ENCODE measurements around the gene ZNF200. TPM values are rescaled to one million over a fixed set of nuclear protein-coding genes. Genes with fewer than 3 reads are reported as not detected.
"Not testable (repeated sequence)": the region's sequence is repeated elsewhere in the genome, so short reads cannot be mapped to it uniquely, and the experiment has no call there.

The ZNF200 gene, protein sequence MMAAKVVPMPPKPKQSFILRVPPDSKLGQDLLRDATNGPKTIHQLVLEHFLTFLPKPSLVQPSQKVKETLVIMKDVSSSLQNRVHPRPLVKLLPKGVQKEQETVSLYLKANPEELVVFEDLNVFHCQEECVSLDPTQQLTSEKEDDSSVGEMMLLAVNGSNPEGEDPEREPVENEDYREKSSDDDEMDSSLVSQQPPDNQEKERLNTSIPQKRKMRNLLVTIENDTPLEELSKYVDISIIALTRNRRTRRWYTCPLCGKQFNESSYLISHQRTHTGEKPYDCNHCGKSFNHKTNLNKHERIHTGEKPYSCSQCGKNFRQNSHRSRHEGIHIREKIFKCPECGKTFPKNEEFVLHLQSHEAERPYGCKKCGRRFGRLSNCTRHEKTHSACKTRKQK
- 4.6 TPM for total RNA-seq

DNA sequence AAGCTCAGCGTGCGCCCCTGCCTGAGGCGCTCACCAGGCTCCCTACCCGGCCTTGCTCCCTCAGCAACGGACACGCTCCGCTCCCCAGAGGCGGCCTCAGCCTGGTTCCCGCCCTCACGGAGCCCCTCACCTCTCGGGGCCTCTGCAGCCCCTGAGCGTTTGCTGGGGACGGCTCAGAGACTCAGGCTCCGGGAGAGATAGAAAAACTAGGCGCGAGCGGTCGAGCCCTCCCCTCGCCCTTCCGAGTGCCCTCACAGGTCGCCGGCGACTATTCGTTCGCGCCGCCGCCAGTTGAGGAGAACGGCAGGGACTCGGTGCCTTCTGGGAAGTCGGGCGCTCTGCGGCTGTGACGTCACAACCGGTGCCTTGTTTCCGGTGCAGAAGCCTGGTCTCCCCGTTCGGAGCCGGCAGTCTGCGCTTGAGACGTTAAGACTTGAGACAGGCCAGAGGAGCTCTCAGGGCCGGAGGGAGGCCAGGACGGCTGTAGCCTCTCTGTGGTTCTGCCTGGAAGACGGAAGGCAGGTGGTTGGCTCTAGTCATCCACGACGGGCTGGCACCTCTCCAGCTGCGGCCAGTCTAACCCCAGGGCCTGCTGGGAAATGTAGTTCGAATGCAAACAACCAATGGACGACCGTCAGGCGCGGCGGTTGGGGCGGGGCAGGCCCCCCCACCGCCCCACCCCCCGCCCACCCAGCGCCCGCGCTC lies at the start of gene ZNF200:
ZNF200 (minus strand) TSS at position 302 of the 705 bp plus-strand sequence. CDS start 1,403 bp downstream, outside the sequence.
- peak; percentile 94 to 97 (median 95) for DNase-seq (ENCODE audit: low read depth in 2 of 3, low spot score in 2 of 3)

DNA sequence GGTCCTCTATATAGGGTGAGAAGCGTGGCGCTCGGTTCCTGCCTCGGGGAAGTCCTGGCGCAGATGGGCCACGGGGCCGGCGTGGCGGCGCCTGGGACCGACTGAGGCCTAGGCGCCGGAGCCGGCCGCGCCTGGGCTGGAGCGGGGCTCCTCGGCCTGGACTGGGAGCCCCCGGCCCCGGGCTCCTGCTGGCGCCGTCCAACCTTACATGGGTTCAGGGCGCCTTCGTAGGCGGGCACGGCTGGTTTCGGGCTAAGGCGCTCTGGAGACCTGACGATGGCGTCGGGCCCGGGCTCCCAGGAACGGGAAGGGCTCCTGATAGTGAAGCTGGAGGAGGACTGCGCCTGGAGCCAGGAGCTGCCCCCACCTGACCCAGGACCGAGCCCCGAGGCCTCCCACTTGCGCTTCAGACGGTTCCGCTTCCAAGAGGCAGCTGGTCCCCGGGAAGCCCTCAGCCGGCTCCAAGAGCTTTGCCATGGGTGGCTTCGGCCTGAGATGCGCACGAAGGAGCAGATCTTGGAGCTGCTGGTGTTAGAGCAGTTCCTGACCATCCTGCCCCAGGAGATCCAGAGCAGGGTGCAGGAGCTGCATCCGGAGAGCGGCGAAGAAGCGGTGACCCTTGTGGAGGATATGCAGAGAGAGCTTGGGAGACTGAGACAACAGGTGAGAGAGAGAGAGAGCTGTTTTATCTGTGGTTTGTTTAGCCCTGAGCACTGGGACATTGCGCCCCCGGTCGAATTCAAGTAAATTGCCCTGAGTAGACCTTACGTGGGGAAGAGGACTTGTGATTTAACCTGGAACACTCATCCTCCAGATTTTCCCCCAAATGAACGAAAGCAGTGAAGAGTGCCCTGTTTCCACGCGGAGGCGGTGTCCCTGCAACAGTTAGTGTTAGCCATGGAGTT lies 48.8 kb upstream of the ZNF200 start:
- DNase-seq (ENCODE audit: low read depth in 2 of 3, low spot score in 2 of 3), result no peak

DNA sequence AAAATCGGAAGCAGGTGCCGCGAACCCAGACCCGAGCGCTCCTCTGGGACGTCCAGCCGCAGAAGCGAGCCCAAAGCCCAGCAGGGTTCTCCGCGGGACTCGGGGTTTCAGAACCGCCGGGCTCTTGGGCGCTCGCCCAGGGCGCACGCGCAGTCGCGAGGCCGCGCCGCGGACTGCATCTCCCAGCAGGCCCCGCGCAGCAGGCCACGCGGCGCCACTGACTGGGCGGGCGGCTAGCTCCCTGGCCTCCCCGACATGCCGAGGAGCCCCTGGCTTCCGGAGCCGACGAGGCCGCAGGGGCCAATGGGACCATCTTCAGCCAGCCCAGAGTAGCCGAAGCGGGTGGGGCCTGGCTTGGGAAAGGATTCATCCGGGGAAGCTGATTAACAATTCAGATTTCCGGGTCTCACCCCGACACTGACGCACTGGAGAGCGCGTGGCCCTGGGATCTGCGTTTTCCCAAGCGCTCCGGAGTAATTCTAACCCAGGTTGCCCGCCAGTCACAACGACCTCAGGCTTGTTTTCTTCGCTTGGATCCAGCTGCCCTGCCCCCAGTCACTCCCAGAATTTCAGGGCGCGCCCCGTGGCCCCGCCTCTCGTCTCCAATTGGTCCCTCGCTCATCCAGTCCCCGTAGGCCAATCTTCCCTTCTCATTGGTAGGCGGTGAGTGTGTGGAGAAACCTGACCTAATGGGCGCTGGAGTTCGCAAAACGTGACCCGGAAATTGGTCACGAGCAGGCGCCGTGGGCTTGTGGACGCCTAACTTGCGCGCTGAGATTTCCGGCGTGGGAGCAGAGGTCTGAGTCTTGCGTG lies 48.0 kb upstream of the ZNF200 start, which contains the start of gene ZNF263:
ZNF263 (plus strand) TSS at position 762 of the 813 bp plus-strand sequence. CDS start 328 bp downstream, outside the sequence.
- DNase-seq (ENCODE audit: low read depth in 2 of 3, low spot score in 2 of 3), result peak; percentile 81 to 99 (median 96)

DNA sequence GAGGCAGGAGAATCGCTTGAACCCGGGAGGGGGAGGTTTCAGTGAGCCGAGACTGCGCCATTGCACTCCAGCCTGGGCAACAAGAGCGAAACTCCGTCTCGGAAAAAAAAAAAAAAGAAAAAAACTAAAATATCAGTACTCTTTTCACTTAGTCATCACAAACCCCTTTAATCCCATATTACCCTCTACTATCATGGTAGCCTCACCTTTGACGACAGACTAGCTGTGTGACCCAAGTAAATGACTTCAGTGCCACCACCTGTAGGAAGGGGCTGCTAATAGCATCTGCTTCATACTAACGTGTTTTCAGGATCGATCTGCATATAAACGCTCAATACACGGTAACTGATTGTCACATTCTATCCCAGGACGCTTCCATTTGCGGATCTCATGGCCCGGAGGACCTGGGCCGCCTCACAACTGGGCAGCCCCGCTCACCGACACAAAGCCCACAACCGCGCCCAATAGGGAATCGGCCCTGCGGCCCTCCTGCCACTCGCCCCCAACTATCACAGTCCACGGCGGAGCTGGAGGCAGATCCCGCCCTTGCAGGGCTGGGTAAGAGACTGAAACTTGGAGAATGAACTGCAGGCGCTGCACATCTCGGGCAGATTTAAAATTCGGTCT lies 47.3 kb upstream of the ZNF200 start:
- DNase-seq (ENCODE audit: low read depth in 2 of 3, low spot score in 2 of 3), result peak in 2 of 3 donors; percentile 13 to 75

DNA sequence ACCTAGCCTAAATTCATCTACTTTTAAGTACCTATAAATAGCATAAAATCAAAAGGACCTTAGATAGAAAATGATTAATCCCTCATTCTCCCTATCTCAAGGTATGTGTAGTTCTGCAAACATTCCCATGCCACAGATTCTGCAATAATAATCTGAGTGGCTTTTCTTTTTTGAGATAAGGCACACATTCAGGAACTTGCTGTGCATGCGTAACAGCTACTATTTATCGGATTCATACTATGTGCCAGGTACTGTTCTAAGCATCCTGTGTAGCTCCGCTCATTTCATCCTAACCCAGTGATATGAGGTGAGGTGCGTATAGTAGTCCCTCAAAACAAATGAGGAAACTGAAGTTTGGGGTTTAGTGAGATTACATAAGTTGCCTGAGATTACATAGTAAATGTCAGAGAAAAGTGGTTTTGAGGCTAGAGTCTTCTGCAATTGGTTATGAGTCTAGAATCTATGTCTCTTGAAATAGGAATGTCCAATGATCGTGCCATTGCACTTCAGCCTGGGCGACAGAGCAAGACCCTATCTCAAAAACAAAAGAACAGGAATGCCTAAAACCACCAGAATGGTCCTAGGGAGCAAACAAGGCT lies 46.4 kb upstream of the ZNF200 start:
- DNase-seq (ENCODE audit: low read depth in 2 of 3, low spot score in 2 of 3), result no peak

DNA sequence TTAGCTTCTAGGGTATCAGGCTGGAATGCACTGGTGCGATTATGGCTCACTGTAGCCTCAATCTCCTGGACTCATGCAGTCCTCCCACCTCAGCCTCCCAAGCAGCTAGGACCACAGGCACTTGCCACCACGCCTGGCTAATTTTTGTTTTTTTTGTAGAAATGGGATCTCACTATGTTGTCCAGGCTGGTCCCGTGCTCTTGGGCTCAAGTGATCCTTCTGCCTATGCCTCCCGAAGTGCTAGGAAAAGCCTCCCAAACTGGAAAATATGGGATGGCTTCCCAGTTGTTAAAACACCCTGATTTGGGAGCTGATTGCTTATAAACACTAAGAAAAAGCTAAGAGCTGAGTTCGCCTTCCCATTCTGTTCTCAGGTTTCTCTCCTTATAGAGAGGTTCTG lies 41.7 kb upstream of the ZNF200 start:
- no peak for DNase-seq (ENCODE audit: low read depth in 2 of 3, low spot score in 2 of 3)

DNA sequence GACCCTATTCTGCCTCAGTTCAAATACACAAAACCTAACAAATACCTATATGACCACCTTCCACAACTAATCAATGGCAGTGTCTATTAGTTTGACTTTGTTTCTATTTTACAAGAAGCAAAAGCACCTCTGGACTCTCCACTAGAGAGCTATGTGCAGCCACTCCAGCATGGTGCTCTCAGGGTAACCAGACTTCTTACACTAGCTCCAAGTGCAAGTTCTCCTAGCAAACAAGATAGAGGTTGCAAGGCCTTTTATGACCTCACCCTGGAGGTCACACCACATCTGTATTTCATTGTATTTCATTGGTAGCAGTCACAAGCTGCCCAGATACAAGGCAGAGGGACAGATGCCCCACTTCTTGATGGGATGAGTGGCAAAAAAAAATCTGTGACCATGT lies 40.0 kb upstream of the ZNF200 start:
- DNase-seq (ENCODE audit: low read depth in 2 of 3, low spot score in 2 of 3), result no peak

DNA sequence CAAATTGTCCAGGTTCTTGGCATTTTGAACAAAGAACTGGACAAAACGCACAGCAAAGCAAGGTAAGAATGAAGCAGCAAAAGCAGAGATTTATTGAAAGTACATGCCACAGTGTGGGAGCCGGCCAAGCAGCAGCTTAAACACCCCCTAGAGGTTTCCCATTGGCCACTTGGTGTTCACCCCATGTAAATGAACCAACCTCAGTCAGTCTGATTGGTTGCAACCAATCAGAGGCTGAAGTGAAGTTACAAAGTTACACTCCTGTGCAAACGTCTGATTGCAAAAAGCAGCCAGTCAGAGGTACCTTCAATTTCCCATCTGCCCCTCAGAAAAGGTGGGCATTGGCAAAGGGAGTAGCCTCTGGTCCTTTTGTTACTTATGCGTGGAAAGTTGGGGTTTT lies 39.5 kb upstream of the ZNF200 start:
- DNase-seq (ENCODE audit: low read depth in 2 of 3, low spot score in 2 of 3), result no peak

DNA sequence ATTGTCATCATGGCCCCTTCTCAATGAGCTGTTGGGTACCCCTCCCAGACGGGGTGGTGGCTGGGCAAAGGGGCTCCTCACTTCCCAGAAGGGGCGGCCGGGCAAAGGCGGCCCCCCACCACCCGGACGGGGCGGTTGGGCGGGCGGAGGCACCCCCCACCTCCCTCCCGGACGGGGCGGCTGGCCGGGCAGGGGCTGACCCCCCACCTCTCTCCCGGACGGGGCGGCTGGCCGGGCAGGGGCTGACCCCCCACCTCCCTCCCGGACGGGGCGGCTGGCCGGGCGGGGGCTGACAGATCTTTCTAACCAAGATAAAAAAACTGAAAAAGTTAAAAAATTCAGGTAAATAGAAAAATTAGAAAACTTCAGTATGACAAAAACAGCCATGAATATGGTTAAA lies 36.3 kb upstream of the ZNF200 start:
- not testable (repeated sequence) for DNase-seq (ENCODE audit: low read depth in 2 of 3, low spot score in 2 of 3)

DNA sequence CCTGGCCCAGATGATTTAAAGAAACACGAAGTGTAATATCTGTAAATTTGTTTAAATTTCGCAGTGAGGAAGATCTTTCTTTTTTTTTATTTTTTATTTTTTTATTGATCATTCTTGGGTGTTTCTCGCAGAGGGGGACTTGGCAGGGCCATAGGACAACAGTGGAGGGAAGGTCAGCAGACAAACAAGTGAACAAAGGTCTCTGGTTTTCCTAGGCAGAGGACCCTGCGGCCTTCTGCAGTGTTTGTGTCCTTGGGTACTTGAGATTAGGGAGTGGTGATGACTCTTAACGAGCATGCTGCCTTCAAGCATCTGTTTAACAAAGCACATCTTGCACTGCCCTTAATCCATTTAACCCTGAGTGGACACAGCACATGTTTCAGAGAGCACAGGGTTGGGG lies 35.8 kb upstream of the ZNF200 start:
- DNase-seq (ENCODE audit: low read depth in 2 of 3, low spot score in 2 of 3), result not testable (repeated sequence)

DNA sequence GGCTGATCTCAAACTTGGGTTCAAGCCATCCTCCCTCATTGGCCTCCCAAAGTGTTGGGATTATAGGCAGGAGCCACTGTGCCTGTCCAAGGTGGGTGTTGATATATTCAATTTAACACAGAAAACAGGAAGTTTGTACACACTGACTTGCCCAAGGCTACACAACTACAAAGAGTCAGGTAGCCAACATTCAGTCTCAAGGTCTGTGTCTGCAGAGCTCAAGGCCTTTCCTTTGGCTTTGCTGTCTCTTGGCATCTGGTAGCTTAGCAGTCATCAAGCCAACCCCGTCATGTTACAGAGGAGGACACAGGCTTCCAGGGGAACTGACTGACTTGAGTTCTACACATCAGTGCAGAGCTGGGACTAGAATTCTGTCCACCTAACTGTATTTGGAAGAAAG lies 33.3 kb upstream of the ZNF200 start:
- DNase-seq (ENCODE audit: low read depth in 2 of 3, low spot score in 2 of 3), result no peak

DNA sequence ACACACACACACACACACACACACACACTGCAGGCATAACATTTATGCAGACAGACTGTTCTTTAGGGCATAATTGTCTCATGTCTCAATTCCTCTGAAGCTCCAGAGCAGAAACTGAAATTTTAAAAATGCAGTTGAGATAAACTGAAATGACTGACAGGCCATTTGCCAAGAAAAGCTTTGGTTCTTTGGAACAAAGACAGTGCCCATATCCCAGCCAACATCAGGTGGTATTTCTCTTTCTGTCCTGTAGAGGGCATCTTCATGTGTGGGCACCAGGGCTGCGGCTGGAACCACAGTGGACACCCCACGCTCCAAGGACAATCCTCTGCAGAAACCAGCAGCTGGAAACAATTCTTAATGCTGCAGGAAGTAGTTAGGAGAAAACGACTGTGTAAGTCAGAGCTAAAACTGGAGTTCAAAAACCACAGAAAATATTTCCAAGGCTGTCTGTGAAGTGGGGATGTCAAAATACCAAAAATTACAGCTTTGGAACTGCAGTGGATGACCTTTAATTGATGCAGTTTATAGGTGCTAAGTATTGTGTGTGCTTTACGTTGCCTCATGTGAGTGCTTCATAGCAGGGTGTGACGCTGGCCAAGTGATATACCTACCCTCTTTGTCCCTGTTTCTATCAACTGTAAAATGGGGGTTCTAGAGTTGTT lies 32.0 kb upstream of the ZNF200 start:
- DNase-seq (ENCODE audit: low read depth in 2 of 3, low spot score in 2 of 3), result peak in 1 of 3 donors; percentile 49

DNA sequence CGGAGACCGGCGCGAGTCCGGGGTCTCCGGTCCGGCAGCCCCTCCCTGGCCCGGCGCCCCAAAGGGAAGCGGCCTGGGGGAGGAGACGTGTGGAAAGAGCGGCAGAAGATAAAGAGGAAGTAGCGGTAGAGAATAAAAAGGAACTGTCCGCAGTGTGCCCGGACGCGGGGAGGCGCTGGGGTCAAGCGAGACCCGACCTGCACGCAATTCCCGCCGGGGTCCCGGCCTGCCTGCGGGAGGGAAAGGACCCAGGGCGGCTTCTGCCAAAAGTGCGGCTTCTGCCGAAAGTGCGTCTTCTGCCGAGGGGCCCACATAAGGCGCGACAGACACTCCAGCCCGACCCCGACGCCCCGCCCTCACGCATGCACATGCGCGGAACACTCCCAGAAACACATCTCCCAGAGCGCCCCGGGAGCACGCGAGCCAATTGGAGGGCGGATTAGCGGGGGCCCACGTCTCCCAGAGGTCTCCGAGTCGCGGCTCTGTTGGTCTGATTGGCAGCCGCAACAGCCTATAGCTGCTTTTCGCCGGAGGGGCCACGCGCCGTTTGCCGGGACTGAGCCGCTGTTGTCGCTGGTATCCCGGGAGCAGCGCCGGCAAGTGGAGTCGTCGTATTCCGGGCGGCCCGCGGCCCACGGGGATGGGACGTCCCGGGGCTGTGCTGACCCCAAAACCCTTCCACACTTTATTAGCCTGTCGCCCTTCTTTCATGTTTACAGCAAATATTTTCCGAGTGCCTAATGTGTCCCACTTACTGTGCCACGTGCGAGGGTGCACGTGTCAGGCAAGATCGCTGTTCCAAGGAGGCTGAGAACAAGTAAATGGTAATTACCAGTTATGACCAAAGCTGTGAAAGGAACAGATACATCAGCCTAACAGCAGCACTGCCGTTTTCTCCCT lies 29.4 kb upstream of the ZNF200 start:
- peak; percentile 86 to 99 (median 97) for DNase-seq (ENCODE audit: low read depth in 2 of 3, low spot score in 2 of 3)

DNA sequence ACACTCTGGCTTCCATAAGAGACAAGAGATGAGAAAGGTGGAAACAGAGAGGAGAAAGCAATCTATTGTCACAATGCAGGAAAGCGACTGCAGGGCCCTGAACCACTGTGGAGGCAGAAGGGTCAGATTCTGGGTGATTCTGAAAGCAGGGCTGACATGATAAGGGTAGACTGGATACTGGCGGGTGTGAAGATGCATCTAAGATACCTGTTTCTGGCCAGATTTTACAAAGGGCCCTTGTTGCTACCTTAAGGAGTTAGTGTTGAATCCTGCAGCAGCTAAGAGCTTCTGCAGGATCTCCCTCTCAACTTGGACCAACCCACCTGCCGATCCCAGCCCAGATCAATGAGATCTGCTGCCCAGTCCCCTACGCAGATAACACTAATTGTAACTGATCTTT lies 27.6 kb upstream of the ZNF200 start:
- DNase-seq (ENCODE audit: low read depth in 2 of 3, low spot score in 2 of 3), result no peak

DNA sequence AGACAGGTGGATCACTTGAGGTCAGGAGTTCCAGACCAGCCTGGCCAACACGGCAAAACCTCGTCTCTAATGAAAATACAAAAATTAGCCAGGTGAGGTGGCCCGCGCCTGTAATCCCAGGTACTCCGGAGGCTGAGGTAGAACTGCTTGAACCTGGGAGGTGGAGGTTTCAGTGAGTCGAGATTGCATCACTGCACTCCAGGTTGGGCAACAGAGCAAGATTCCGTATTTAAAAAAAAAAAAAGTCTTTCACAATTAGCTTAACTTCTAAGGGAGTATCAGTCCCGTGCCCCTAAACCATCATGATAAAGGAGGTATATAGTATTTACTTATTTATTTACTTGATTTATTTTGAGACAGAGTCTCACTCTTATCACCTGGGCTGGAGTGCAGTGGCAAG lies 24.9 kb upstream of the ZNF200 start:
- no peak for DNase-seq (ENCODE audit: low read depth in 2 of 3, low spot score in 2 of 3)

DNA sequence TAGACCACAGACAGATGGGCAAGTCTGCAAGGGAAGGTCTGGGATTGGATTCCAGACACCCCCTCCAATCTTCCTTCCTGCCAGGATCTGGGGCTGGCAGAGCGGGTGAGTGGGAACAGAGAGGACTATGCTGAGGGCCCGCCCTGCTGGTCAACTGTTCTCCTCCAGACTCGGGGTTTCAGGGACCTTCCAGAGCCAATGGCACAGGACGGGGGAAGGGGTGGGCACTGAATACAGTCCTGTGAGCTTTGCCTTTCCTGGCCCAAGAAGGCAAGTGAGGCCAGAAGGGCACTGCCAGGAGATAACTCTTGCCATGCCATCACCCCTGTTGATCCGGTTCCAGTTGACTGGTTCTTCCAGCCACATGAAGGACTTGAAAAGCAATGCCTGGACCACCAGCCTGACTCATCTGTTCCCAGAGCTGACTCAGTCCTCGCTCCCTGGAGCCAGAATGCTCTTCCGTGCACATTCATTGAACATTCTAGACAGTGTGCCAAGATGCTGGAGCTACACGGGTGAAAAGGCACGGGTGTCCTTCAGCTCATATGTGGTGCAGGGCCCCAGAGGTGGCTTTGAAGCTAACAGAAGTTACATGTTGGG lies 22.0 kb upstream of the ZNF200 start:
- no peak for DNase-seq (ENCODE audit: low read depth in 2 of 3, low spot score in 2 of 3)

All from hematopoietic multipotent progenitor cell (in vitro differentiated cells).